B cell (primary cell): ENCODE results near the gene FBLN2. TPM values are rescaled to one million over a fixed set of nuclear protein-coding genes. Genes with fewer than 3 reads are reported as not detected.

Experiments
- ATAC-seq: fragments of 200-7000 bp; cut with Tn5 transposase; one replicate; pipeline ENCODE4 v1.10.0; 2021; ENCODE audit warnings: low read depth, mild to moderate bottlenecking, moderate number of reproducible peaks, moderate library complexity
- CTCF ChIA-PET: fragments of 350-600 bp; sonication (Branson Sonifier 250); formaldehyde crosslinking; loops from one replicate; lab custom pipeline; 2021; ENCODE audit warnings: antibody characterized with exemption, inconsistent platforms; lab: Charles Lee
- POLR2A ChIA-PET: fragments of 350-600 bp; sonication (Branson Sonifier 250); formaldehyde crosslinking; loops from one replicate; lab custom pipeline; 2021; ENCODE audit warnings: antibody characterized with exemption; lab: Charles Lee
- DNase-seq: peaks from one replicate; pipeline ENCODE4 v3.0.0; 2013
- H2AFZ ChIP-seq: 2 replicates; pipeline ENCODE4 v1.6.1; 2012; ENCODE audit warnings: mild to moderate bottlenecking, low read depth, low read length; ENCODE audit not compliant: insufficient read depth, poor library complexity, severe bottlenecking
- H3K27ac ChIP-seq, 2 donors: 1 replicate in 1 of 2; 2 replicates in 1 of 2; pipeline ENCODE4 v1.5.1; 2012 to 2013; ENCODE audit warnings: low read length in 2 of 2, mild to moderate bottlenecking in 2 of 2, moderate library complexity in 1 of 2
- H3K27me3 ChIP-seq, 4 experiments: fragments of 200-600 bp in 1 of 4; sonication (generic) in 1 of 4; replicated peaks in 1 of 4; 1 replicate in 2 of 4; 2 replicates in 2 of 4; pipeline versions ENCODE4 v1.6.1 to v1.7.0; 2013 to 2016; ENCODE audit warnings: low read length in 3 of 4, mild to moderate bottlenecking in 2 of 4, mixed read lengths in 1 of 4, moderate library complexity in 1 of 4; ENCODE audit not compliant: insufficient read depth in 4 of 4, control insufficient read depth in 3 of 4; ENCODE audit errors: control extremely low read depth in 1 of 4
- H3K36me3 ChIP-seq, 2 experiments: replicated peaks in 1 of 2; 1 replicate in 1 of 2; 2 replicates in 1 of 2; pipeline versions ENCODE4 v1.6.1 to v1.7.1; 2013; ENCODE audit warnings: low read length in 1 of 2; ENCODE audit not compliant: insufficient read depth in 2 of 2, control insufficient read depth in 1 of 2; ENCODE audit errors: control extremely low read depth in 1 of 2, extremely low read depth in 1 of 2
- H3K4me1 ChIP-seq, 2 donors: fragments of 200-600 bp in 1 of 2; sonication (generic) in 1 of 2; 1 replicate in 1 of 2; 2 replicates in 1 of 2; pipeline versions ENCODE4 v1.5.1 to v1.6.1; 2013 to 2017; ENCODE audit warnings: low read length in 2 of 2; ENCODE audit not compliant: control insufficient read depth in 2 of 2, insufficient read depth in 2 of 2
- H3K4me2 ChIP-seq: replicated peaks from 2 replicates; pipeline ENCODE3; 2012; ENCODE audit warnings: mild to moderate bottlenecking, low read depth, low read length; ENCODE audit not compliant: poor library complexity, severe bottlenecking
- H3K4me3 ChIP-seq, 5 experiments: fragments of 200-600 bp in 1 of 5; sonication (generic) in 1 of 5; 1 replicate in 3 of 5; 2 replicates in 2 of 5; pipeline versions ENCODE4 v1.5.1 to v1.7.0; 2011 to 2016; ENCODE audit warnings: low read length in 4 of 5, mild to moderate bottlenecking in 4 of 5, low read depth in 2 of 5, control low read depth in 1 of 5, moderate library complexity in 1 of 5; ENCODE audit not compliant: insufficient read depth in 1 of 5; ENCODE audit errors: control extremely low read depth in 1 of 5, extremely low read depth in 1 of 5
- H3K79me2 ChIP-seq: fragments of 200-600 bp; sonication (generic); one replicate; pipeline ENCODE4 v1.6.0; 2016; ENCODE audit warnings: low read length; ENCODE audit not compliant: control insufficient read depth, insufficient read depth
- H3K9ac ChIP-seq: fragments of 200-600 bp; sonication (generic); 2 replicates; pipeline ENCODE4 v1.6.1; 2017; ENCODE audit warnings: mild to moderate bottlenecking, low read length, moderate library complexity
- H3K9me3 ChIP-seq, 3 donors: one replicate each; pipeline versions ENCODE4 v1.6.1 to v1.7.1; 2013; ENCODE audit warnings: low read length in 2 of 3; ENCODE audit not compliant: control insufficient read depth in 2 of 3, insufficient read depth in 1 of 3; ENCODE audit errors: control extremely low read depth in 1 of 3
- H4K20me1 ChIP-seq: 2 replicates; pipeline ENCODE4 v1.6.0; 2012; ENCODE audit warnings: mild to moderate bottlenecking, low read length; ENCODE audit not compliant: insufficient read depth, control insufficient read depth, poor library complexity, severe bottlenecking
- H3K27ac Mint-ChIP-seq: one replicate; pipeline ENCODE4 v1.8.0; 2021; ENCODE audit warnings: mixed read lengths
- H3K27me3 Mint-ChIP-seq: one replicate; pipeline ENCODE4 v1.8.0; 2021; ENCODE audit warnings: mixed read lengths
- H3K4me1 Mint-ChIP-seq: one replicate; pipeline ENCODE4 v1.8.0; 2021; ENCODE audit warnings: mixed read lengths
- H3K4me3 Mint-ChIP-seq: one replicate; pipeline ENCODE4 v1.8.0; 2021; ENCODE audit warnings: mixed read lengths
- H3K9me3 Mint-ChIP-seq: one replicate; pipeline ENCODE4 v1.8.0; 2022; ENCODE audit warnings: mixed read lengths; ENCODE audit not compliant: insufficient read depth
- CTCF ChIP-seq: fragments of 200-600 bp; IDR thresholded peaks from one replicate; pipeline ENCODE4 v1.8.0; 2022; ENCODE audit warnings: antibody characterized with exemption, mild to moderate bottlenecking
- EZH2 ChIP-seq: IDR thresholded peaks from 2 replicates; pipeline ENCODE4 v1.6.1; 2012; ENCODE audit warnings: borderline replicate concordance, low read depth, mild to moderate bottlenecking, moderate library complexity, low read length; ENCODE audit not compliant: insufficient read depth, poor library complexity, severe bottlenecking
- WGBS: methylation state at CpG from one replicate; pipeline ENCODE4 v1.1.5; 2013; ENCODE audit warnings: missing lambda C conversion rate; ENCODE audit not compliant: insufficient coverage; 5-methylcytosine and 5-hydroxymethylcytosine counted together
- intact Hi-C: fragments of 100-400 bp; cut with micrococcal nuclease; formaldehyde crosslinking; loops from one replicate; pipeline ENCODE4 v1.10.0; 2022
- polyA plus RNA-seq: library from polyadenylated mRNA; depleted of rRNA; stranded (reverse); fragments of >200 nt; gene quantifications from 2 replicates; pipeline ENCODE4 v1.2.3, GENCODE V29; 2012
- total RNA-seq, 2 donors: library from RNA; stranded (reverse); fragments of 120-200 nt in 1 of 2; gene quantifications; 1 replicate in 1 of 2; 2 replicates in 1 of 2; pipeline versions ENCODE4 v1.2.3 to v1.2.4, GENCODE V29; 2013 to 2022

FBLN2 gene
- total and polyA plus RNA-seq, 2 donors (not counting 1 experiment from before 2014, with no cell fraction given), result 3.6 to 8.2 TPM

DNA sequence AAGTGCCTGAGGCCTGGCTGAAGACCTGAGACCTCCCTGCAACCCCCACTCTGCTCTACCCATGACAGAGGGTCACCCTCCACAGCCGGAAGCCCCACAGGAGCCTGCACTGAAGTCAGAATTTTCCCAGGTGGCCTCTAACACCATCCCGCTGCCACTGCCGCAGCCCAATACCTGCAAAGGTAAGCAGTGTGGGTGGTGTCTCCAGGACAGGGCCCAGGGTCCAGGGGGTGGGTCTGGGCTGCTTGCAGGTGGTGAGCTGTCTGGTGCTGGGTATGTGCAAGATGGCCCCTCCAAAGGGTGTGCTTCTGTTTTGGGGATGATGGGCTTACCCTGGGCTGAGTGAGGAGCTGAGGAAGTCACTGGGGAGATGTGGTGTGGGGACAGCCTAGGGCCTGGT, 69.9 kb downstream of the FBLN2 start:
- no peaks in the 10 kb centered on the region for H3K4me1 Mint-ChIP-seq
- CTCF ChIA-PET, result no interaction called here
- DNase-seq (no peak), ATAC-seq (no peak)
- H3K27ac Mint-ChIP-seq, result no peak overlapping the region
- H3K4me3 Mint-ChIP-seq, result no peak overlapping the region
- no peak for TF ChIP-seq EZH2
- TF ChIP-seq CTCF, result no peak
- Histone ChIP-seq H3K4me2 (no peak overlapping the region), H3K79me2 (no peaks in the 10 kb centered on the region), H3K9me3 (peaks cover 0 to 3% (median 0%) of the 10 kb centered on the region in 3 donors), H3K4me3 (no peak overlapping the region), H2AFZ (no peak overlapping the region), H4K20me1 (no peaks in the 10 kb centered on the region), H3K27ac (no peak overlapping the region), H3K36me3 (no peaks in the 10 kb centered on the region), H3K9ac (no peak overlapping the region), H3K27me3 (peaks cover 0 to 2% (median 0%) of the 10 kb centered on the region in 4 experiments), H3K4me1 (no peaks in the 10 kb centered on the region)
- H3K9me3 Mint-ChIP-seq, result no peaks in the 10 kb centered on the region
- POLR2A ChIA-PET, result no interaction called here
- no peaks in the 10 kb centered on the region for H3K27me3 Mint-ChIP-seq
- 100% methylated on average over 3 of the region's 3 CpGs for WGBS
- intact Hi-C loops, result no loop called here

- Histone ChIP-seq H3K36me3 (no peaks in the 10 kb centered on the region), H3K4me3 (no peak overlapping the region), H2AFZ (no peak overlapping the region), H3K79me2 (no peaks in the 10 kb centered on the region), H3K9ac (no peak overlapping the region), H3K4me2 (no peak overlapping the region), H3K27ac (no peak overlapping the region), H3K4me1 (no peaks in the 10 kb centered on the region), H3K27me3 (peaks cover 0 to 2% (median 0%) of the 10 kb centered on the region in 4 experiments), H4K20me1 (no peaks in the 10 kb centered on the region), H3K9me3 (peaks cover 0 to 3% (median 0%) of the 10 kb centered on the region in 3 donors)
- ChIA-PET CTCF (no interaction called here), POLR2A (no interaction called here)
- no peaks in the 10 kb centered on the region for H3K9me3 Mint-ChIP-seq
- 87% methylated on average over 12 of the region's 13 CpGs for WGBS
- ATAC-seq (no peak), DNase-seq (no peak)
- no peak overlapping the region for H3K4me3 Mint-ChIP-seq
- no peaks in the 10 kb centered on the region for H3K27me3 Mint-ChIP-seq
- intact Hi-C loops, result no loop called here
- no peaks in the 10 kb centered on the region for H3K4me1 Mint-ChIP-seq
- TF ChIP-seq CTCF (no peak), EZH2 (no peak)
- H3K27ac Mint-ChIP-seq, result no peak overlapping the region
Observed at GRCh38 chr3:13619661-13620230, 70.8 kb downstream of the FBLN2 start.
